Suprapubic skin (tissue), 3 donors: Measurements from ENCODE around the gene CAMK1D.

Experiments
- POLR2A ChIP-seq, 2 donors: fragments of 450-650 bp; IDR thresholded peaks; one replicate each; pipeline ENCODE4 v1.6.1; 2017; ENCODE audit warnings: antibody characterized with exemption in 2 of 2, mild to moderate bottlenecking in 2 of 2, moderate library complexity in 2 of 2
- TF ChIP-seq, protein P1 (sequence below), 2 donors: fragments of 200-600 bp in 1 of 2; fragments of 450-650 bp in 1 of 2; sonication (generic) in 1 of 2; IDR thresholded peaks; one replicate each; pipeline ENCODE4 v1.5.1; 2016 to 2019; ENCODE audit warnings: antibody characterized with exemption in 2 of 2, mild to moderate bottlenecking in 1 of 2, moderate library complexity in 1 of 2

DNA sequence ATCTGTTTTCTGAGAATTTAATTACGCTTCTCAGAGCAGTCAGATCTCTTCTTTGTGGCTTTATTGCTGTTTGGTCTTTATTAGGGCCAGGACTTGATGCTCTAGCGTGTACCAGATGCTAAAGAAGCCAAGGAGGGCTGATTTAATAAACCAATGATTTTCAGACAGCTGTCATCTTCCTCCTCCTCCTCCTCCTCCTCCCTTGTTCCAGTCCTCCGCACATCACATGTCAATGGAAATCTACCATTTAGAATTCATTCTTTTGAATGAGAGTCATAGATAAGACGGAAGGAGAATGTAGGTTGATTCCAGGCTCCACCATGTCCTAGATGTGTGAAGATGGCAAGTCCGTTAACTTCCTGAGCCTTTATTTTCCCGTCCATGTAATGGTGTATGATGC, 156.3 kb downstream of the CAMK1D start:
- TF ChIP-seq, protein P1, sequence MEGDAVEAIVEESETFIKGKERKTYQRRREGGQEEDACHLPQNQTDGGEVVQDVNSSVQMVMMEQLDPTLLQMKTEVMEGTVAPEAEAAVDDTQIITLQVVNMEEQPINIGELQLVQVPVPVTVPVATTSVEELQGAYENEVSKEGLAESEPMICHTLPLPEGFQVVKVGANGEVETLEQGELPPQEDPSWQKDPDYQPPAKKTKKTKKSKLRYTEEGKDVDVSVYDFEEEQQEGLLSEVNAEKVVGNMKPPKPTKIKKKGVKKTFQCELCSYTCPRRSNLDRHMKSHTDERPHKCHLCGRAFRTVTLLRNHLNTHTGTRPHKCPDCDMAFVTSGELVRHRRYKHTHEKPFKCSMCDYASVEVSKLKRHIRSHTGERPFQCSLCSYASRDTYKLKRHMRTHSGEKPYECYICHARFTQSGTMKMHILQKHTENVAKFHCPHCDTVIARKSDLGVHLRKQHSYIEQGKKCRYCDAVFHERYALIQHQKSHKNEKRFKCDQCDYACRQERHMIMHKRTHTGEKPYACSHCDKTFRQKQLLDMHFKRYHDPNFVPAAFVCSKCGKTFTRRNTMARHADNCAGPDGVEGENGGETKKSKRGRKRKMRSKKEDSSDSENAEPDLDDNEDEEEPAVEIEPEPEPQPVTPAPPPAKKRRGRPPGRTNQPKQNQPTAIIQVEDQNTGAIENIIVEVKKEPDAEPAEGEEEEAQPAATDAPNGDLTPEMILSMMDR (IDR thresholded peaks at IDR 0.05) = no peak
- no peak for TF ChIP-seq POLR2A (IDR thresholded peaks at IDR 0.05)
